NCI-H510A treated with DMSO at 0.1 percent for 48 hours (cell line): ENCODE measurements around the gene ROR1.

Source experiments
- DNase-seq: peaks from one replicate; lab custom pipeline; 2025; lab: John Stamatoyannopoulos, UW

The ROR1 gene

DNA sequence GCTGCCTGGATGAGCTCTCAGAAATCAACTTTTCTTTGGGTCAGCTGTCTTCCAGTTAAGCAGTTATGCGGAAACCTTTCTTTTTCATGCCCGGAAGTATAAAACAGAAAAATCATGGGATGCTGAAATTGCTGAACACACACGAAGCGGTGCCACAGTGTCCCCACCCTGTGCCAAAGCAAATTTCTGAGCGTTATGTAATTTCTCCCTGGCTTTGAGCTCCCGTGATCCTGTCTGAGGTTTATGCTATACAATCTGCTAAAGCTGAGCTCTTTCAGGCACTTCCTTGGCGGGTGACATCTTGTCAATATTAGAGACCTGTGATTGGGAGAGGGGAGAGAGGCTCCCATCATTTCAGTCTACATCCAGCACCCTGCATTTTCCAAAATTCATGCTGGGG lies 201.7 kb downstream of the ROR1 start:
- no peak for DNase-seq

DNA sequence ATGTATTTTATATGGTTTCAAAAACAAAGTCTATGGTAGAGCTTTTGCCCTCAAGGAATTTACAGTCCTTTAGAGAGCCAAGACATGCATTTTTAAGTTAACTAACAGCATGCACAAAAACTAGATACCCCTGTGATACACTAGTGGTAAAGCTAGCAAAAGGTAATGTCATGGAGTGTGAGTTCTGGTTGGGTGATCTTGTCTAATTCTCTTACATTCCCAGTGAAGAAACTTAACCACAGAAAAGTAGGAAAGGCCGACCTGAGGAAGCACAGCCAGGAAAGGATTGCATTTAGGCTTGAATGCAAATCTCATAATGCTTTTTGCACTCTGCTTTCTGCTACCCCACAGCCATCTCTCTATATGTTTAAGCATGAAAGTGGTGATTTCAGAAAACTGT lies 202.2 kb downstream of the ROR1 start:
- no peak for DNase-seq

DNA sequence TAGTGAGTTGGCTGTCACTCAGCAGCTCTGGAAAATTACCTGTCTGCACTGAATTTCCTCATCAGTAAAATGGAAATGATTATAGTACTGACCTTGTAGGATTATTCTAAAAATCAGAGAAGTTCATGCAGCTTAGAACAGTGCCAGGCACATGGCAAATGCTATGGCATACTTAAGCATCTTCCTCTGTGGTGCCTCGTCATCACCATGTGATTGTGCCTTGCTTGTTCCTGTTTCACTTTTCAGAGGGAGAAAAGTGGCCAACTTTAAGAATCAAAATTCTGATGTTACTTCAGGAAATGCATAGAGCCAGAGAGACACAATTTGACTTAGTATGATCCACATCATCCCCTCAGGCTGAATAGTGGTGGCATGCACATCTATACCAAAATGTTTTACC lies 203.6 kb downstream of the ROR1 start:
- DNase-seq = no peak

DNA sequence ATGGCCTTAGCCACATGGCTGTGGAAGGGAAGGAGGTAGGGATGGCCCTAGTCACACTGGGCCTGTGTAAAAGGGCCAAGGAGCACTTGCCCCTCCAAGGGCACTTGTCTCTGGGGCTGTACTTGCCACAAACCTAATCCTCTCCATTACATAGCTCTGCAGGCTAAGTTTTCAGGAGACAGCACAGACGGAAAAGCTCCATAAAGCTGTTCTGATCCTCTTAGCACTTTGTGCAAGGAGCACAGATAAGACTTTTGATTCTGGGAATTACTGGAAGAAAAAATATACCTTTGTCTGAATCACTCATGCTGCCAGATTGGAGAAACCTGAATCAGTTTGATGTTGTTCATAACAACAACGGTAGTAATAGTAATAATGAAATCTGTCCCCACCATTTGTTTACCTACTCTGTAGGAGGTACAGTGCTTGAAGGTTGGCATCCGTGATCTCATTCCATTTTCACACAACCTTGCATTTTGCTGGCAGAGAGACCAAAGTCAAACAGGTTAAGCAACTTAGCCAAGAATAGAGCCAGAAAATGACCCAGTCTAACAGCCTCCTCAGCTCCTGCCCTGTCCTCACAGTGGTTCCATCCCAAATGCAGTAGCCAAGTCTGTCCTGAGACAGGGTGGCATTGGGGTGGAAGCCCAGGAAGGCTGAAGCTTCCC lies 207.1 kb downstream of the ROR1 start:
- DNase-seq = peak; percentile 93

DNA sequence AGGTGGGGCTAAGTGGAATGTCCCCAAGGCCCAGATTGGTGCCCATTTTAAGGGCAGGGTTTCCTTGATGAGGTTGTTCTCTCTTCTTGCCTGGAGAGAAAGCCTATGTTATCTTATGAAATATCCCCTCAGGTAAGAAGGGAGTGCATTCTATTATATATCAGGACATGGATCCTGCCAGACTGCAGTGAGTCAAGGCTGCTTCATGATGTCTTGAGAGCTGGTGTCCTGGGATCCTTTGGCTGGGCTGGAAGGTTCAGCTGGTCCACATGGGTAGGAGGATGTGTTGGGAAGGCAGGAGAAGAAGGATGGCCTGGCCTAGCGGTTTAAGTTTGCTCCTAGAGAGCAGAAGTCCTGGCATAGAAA lies 207.6 kb downstream of the ROR1 start:
- no peak for DNase-seq

DNA sequence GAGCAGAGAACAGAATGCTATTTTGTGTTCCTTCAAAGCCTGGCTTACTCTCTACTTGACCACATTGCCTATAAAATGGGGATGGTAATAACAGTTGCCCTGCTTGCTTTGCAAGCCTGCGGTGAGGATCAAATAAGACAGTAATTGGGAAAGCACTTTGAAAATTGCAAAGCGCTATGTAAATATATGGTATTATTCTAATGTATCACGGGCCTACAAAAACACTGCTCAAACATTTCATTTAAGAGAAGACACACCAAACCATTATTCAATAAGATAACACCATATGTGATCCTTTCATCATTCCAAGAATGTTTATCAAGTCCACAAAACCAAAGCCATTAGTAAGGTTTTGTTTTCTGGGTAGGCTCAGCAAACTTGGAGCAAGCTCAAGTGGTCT lies 208.4 kb downstream of the ROR1 start:
- DNase-seq = peak; percentile 12

DNA sequence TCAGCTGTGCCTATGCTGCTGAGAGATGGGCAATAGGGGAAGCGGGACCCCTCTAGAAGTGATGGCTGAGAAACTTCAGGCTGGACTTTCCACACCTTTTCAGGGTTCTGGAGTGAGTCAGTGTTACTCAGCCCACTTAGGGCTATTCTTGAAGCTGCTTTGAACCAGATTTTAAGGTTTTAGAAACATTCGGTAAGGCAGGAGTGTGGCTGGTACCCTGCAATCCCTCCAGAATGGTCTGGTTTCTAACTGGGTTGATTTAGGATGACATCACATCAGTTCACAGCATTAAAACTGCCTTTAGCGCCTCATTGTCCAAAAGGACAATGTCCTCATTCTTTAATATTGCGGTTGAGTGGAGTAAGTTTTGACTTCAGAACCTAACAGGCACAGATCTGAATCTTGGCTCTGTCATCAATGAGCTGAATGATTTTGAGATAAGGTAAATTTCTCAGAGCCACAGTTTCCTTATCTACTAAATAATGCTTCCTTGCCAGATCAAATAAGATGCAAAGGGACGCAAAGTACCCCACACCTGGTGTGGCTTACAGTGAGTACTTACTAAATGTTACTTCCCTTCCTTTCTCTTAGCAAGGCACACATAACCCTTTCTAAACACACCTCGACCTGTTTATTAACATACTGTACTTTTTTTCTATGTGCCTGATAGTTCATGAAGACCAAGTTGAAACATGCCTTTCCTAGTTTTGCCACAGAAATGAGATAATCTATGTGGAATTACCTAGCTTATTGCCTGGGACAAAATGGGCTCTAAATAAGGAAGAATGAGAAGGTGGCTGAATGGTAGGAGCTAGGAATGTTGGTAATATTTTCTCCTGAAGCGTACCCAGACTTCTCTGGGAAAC lies 209.8 kb downstream of the ROR1 start:
- DNase-seq = no peak

DNA sequence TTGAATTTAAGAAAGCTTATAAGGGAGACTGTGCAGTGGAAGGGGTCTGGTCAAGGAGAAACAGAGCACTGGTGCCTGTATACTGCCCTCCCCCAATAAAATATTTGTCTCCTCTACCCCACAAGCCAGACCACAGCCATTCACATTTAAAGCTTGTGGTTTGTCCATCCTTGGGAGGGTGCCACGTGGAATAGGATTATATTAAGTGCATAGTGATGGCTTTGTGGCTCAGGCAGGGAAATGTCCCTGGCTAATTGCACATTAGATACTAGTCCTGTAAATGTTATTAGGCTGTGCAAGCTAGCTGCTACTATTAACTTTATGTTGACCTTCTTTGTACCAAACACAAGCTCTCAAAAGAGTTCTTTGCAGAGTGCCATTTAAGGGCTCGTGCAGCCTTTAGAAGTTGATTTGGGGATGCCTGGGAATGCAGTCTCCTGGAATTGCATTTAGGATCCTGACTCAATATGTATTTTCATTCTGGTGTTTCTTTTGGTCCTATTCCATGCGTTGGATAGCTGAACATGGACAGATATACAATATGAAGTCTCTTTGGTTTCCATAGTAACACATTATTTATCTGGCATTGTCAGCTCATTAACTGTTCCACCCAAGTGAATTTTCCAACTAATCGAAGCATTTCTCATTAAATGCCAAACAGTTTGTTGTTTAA lies 210.6 kb downstream of the ROR1 start:
- no peak for DNase-seq

DNA sequence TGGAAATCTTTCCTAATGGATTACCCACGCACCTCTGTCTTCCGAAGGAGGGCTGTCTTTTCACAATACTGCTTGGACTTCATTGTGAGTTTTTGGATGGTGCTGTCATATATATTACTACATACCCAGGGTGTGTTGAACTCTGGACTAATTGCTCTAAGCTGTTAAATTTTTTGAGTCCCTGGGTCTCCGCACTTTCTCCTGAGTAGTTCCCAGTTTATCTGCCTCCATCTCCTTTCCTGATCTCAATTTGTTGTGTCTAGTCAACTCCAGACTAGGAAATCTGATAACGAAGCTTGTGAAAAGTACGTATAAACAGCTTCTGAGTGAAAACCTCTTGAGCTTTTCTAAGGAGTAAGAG lies 211.1 kb downstream of the ROR1 start:
- DNase-seq = no peak

DNA sequence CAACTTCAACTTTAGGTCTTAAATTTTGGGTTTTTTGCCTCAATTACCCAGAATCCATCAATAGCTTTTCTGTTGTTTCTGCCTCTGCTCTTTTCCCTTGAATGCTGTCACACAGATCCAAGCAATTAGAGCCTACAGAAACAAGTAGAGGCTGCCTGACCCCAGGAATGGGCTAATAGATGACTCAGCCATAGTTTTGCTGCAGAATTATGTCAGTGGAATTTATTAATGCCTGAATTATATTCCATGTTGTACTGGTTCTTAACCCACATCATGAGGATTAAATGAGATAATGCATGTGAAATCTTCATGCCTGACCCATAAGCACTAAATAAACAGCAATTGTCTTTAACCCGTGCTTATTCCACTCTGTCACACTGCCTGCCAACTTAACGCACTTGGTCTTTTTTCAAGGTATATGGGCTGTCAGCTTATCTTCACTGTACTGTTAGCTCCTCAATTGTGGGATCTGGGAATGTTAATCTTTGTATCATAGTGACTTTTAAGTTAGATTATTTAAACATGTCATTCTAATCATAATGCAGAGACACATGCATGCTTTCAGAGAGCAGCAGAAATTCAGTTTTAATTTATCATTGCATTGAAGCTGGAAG lies 213.3 kb downstream of the ROR1 start:
- DNase-seq = no peak

DNA sequence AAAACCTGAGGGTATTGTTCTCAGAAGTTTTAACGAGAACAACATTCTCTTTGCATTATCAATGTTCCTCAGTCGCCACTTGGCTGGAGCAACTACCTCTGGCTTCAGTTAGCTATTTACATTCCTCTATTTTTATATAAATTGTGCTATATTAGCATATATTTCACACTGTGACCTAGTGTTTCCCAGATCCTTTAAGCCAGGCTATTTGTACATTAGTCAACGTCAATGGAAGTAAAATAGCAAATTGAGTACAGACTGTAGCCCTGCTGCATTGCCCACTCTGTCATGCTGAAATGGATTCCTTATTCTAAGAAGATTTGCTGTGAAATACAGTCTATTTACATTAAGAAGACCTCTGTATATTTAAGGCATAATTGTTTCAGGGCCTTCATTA lies 213.8 kb downstream of the ROR1 start:
- DNase-seq = no peak

DNA sequence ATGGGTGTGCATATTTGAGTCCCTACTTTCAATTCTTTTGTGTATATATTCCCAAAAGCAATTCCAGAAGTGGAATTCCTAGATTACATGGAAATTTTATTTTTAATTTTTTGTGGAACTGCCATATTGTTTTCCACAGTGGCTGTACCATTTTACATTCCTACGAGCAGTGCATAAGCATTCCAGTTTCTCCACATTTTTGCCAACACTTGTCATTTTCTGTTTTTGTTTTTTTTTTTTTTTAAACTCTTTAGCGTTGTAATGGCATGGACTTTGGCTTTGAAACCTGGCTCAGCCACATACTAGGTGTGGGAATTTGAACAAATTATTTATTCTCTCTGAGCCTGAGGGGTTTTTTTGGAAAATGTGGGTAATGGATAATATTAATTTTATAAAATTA lies 215.1 kb downstream of the ROR1 start:
- no peak for DNase-seq

DNA sequence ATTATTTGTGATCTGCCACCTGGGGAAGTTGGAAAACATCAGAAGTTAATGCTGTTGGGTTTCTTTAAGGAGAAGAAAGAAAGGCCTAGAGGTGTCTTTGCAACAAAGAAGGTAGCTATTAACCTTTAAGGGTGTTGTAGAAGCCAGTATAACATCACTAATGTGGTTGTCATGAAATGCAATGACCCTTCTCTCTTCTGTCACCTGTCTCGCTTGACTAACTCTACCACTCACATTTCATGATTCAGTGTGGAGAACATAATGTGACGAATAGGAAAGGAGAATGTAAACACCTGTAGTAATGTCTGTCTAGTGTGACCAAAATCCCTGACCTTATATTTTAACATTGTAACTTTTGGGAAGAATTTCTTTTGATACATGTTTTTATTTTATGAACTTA lies 217.9 kb downstream of the ROR1 start:
- no peak for DNase-seq

DNA sequence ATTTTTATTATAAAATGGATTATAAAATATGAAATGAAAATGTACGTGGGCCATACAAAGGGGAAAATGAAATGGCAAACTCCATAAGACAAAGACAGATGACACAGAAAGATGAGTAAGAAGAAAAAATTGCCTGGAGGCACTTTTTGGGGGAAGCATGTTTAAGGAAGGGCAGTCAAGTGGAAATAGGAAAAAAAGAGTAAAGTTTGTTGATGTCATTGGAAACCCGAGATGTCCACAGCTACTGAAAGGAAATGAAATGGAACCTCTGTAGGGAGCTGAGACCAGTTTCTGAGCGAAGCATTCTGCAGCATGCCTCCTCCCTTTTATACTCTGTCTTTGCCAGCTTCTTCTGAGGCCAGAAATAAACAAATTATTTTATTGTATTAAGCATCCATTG lies 226.2 kb downstream of the ROR1 start:
- no peak for DNase-seq

DNA sequence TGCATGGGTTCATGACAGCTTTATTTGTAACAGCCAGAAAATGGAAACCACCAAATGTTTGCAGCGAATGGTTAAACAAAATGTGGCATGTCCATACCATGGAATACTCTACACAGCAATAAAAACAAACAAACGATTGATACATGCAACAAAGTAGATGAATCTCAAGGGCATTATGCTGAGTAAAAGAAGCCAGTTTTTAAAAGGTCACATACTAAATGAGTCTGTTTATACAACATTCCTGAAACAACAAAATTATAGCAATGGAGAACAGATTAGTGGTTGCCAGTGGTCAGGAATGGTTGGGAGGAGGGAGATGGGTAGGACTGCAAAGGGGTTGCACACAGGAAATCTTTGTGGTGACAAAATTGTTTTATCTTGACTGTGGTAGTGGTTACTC lies 227.2 kb downstream of the ROR1 start:
- no peak for DNase-seq

DNA sequence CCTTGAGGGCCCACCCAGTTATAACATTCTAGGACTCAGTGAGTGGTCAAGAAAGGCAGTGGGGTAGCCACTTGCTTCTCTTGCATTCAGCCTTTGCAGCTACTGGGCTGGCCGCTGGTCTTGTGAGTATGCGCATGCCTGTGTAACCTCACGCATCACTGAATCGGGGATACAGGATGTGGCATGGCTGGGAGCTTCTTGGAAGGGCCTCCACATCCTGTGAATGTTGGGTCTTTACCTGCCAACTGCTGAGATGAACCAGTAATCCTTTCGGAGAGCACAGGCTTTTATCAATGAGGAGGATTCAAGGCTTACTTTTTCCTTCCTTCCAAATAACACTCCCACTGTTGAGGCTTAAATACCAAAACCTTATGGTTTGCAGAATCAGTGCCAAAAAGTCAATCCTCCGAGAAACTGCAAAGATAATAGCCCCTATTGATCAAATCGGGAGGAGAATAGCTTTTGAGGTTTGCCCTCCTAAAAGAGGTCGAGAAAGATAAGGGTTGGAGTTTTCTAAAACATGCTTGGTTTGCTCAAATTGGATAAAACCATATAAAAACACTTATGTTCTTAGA lies 230.7 kb downstream of the ROR1 start:
- no peak for DNase-seq

DNA sequence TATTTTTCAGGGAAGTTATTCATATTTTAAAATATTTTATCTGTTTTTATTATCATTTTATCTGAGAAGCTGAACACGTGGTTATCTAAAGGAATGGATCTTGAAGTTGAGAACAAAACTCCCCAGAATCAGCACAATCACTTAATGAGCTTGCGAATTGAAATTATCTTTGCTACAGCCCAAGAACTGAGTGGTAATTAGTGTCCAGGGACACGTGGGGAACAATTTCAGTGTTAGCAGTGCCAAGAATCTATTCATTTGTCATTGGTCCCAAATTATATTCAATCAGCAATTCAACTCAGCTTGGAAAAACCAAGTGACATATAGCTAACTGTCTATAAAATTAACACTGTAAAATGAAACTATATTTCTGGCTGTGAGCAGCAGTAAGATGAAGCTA lies 232.0 kb downstream of the ROR1 start:
- DNase-seq = no peak

DNA sequence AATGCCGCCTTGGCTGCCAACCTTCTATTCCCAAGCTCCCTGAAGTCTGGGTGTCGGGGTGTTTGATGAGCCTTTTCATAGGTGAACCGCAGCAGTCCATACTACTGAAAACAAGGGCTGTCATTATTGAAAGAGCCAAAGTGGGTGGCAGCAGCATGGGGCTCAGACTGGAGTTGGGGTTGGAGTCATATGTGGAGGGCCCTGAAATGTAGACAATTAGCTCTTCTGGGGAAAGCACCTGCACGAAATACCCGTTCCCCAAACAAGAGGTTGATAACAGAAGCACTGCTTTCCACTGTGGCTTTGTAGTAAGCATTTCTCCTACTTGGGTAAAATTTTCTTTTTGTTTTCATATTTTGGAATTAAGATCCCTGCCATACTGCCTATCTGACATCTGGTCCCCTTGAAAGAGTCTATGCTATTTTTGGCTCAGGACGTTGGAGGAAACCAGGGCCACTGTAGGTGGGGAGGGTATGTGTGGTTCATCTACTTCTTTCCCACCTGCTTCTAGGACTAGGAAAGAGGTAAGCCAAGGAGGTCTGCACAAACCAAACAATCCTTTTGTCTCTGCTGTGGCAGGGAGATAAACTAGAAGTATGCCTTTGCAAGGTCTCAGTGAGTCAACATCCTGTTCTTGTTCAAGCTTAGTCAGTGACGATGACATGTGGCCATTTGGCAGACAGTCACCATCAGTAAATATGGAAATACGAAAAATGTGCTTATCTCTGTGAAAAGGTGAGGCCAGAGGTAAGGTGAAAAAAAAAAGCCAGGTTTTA lies 232.6 kb downstream of the ROR1 start:
- peak; percentile 59 for DNase-seq

DNA sequence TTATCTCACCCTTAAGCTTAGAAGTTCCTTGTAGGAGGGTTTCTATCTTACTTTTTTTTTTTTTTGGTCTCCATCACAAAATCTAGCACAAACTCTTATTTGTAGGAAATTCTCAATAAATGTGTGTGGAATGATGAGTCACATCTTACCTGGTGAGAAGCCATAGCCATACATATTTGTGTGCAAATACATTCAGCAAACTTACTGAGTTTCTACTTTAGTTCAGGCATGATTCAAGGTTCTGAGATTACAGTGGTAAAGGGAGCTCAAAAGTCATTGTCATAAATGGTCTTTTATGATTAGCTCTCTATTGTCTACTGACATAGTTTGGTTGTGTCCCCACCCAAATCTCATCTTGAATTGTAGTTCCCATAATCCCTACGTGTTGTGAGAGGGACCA lies 236.5 kb downstream of the ROR1 start:
- no peak for DNase-seq

DNA sequence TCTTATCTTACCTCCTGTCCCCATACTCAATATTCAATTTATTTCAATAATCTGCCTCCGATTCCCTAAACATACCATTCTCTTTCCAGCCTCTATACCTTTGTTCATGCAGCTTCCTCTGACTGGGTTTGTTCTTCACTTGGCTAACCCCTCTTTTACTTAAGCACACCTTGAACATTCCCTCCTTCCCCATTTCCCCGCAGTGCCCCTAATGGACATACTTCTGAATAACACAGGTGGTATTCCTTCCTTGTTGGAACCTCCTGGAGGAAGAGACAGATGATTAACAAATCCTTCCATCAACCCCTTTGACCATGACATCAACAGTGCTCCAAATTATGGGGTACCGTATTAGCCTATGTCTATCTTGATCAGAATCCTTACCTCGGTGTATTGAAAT lies 239.6 kb downstream of the ROR1 start:
- DNase-seq = no peak

DNA sequence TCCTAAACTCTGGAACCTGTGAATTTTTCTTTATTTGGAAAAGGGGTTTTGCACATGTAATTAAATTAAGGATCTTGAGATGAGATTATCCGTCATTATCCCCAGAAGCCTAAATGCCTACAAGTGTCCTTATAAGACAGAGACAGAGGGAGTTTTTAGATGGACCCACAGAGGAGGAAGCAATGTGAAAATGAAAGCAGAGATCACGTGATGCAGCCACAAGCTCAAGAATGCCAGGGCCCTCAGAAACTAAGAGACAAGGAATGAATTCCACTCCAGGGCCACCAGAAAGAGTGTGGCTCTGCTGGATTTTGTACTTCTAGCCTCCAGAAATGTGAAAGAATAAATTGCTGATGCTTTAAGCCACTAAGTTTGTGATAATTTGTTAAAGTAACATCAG lies 246.0 kb downstream of the ROR1 start:
- DNase-seq = no peak

DNA sequence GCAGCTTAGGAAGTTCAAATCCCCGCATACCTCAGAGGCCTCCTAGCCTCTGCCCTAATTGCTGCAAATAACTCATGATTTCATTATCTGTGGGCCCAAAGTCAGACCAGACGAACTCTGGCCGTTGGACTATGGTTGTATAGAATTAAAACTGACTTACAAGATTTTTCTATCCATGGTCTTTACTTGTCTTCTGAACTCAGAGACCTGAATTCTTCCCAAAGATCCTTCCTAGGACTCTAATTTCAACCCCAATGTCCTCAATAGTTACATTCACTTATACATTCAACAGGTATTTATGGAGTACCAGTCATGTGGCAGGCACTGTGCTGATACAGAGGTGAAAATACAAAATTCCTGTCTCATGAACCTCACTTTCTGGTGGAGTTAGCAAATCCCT lies 247.2 kb downstream of the ROR1 start:
- no peak for DNase-seq
